AML-193 (cell line): ENCODE data around the gene LRRC73.
A peak's percentile ranks its signal among the peaks of the same experiment; 100 is the strongest.
"Not testable (repeated sequence)": the region's sequence is repeated elsewhere in the genome, so short reads cannot be mapped to it uniquely, and the experiment has no call there.

Experiments used
- DNase-seq, 2 experiments: peaks; one replicate each; lab custom pipeline; 2025; lab: John Stamatoyannopoulos, UW

Gene LRRC73

GRCh38 chr6:43493230-43493629 is 16.9 kb downstream of the LRRC73 start:
- no peak for DNase-seq

- DNase-seq, result no peak
Measured at GRCh38 chr6:43492673-43493072, 17.5 kb downstream of the LRRC73 start.

- DNase-seq, result no peak
Measured at GRCh38 chr6:43491750-43492661, 18.1 kb downstream of the LRRC73 start.

GRCh38 chr6:43490523-43490939 is 19.6 kb downstream of the LRRC73 start:
- DNase-seq, result no peak

- no peak for DNase-seq
Measured at GRCh38 chr6:43489277-43490072, 20.7 kb downstream of the LRRC73 start.

GRCh38 chr6:43488667-43489276 is 21.4 kb downstream of the LRRC73 start:
- no peak for DNase-seq

GRCh38 chr6:43481591-43482236 is 28.4 kb downstream of the LRRC73 start:
- DNase-seq, result no peak

- DNase-seq, result peak in 1 of 2 experiments; percentile 20
Measured at GRCh38 chr6:43481075-43481474, 29.1 kb downstream of the LRRC73 start.

GRCh38 chr6:43478008-43478372 is 32.2 kb downstream of the LRRC73 start:
- DNase-seq, result no peak

GRCh38 chr6:43477235-43478007 is 32.7 kb downstream of the LRRC73 start, which contains the start of gene TJAP1:
TSS of gene TJAP1 (plus strand) at chr6:43477570. CDS start at chr6:43499002, 21,432 bp downstream.
- DNase-seq, result peak; percentile 71 to 75

- DNase-seq, result peak; percentile 19 to 33
Measured at GRCh38 chr6:43476746-43477145, 33.4 kb downstream of the LRRC73 start.

GRCh38 chr6:43475516-43475915 is 34.6 kb downstream of the LRRC73 start:
- DNase-seq, result no peak

- no peak for DNase-seq
Measured at GRCh38 chr6:43472515-43472914, 37.6 kb downstream of the LRRC73 start.

GRCh38 chr6:43471399-43471798 is 38.7 kb downstream of the LRRC73 start:
- no peak for DNase-seq

- no peak for DNase-seq
Measured at GRCh38 chr6:43469947-43470346, 40.2 kb downstream of the LRRC73 start.

- no peak for DNase-seq
Measured at GRCh38 chr6:43468748-43469681, 41.1 kb downstream of the LRRC73 start.

- no peak for DNase-seq
Measured at GRCh38 chr6:43468240-43468639, 41.9 kb downstream of the LRRC73 start.

- DNase-seq, result no peak
Measured at GRCh38 chr6:43467752-43468151, 42.4 kb downstream of the LRRC73 start.

GRCh38 chr6:43467265-43467664 is 42.9 kb downstream of the LRRC73 start:
- DNase-seq, result not testable (repeated sequence)

GRCh38 chr6:43465948-43466347 is 44.2 kb downstream of the LRRC73 start:
- no peak for DNase-seq
